Measurements from ENCODE around the gene IDNK.

- no peak for TF ChIP-seq POLR2A (IDR thresholded peaks at IDR 0.05)
- TF ChIP-seq CTCF (IDR thresholded peaks at IDR 0.05), result no peak
- TF ChIP-seq EP300 (IDR thresholded peaks at IDR 0.05), result no peak
Observed at GRCh38 chr9:83688921-83689320, 66.0 kb downstream of the IDNK start.
